K562 (cell line): ENCODE measurements around the gene E2F2. TPM values are rescaled to one million over a fixed set of nuclear protein-coding genes. Genes with fewer than 3 reads are reported as not detected.
A peak's percentile ranks its signal among the peaks of the same experiment; 100 is the strongest.

Source experiments
- ASH1L ChIP-seq: fragments of 450-650 bp; IDR thresholded peaks from 2 replicates; pipeline ENCODE4 v1.6.1; 2018; ENCODE audit warnings: borderline replicate concordance, mild to moderate bottlenecking, low read depth; ENCODE audit not compliant: partially characterized antibody
- CBX1 ChIP-seq: sonication (generic); IDR thresholded peaks from 2 replicates; pipeline ENCODE4 v1.6.1; 2016; ENCODE audit warnings: antibody characterized with exemption, low read depth, mild to moderate bottlenecking
- POLR3A ChIP-seq: IDR thresholded peaks from 2 replicates; pipeline ENCODE4 v1.6.1; 2011; ENCODE audit warnings: borderline replicate concordance, mild to moderate bottlenecking, moderate library complexity; ENCODE audit not compliant: insufficient read length, insufficient read depth; ENCODE audit errors: extremely low read depth
- RAD51 ChIP-seq: fragments of 450-650 bp; IDR thresholded peaks from 2 replicates; pipeline ENCODE4 v1.7.1; 2016; ENCODE audit warnings: low read depth, mild to moderate bottlenecking, borderline replicate concordance
- RBM22 ChIP-seq: fragments of 200-400 bp; formaldehyde crosslinking; IDR thresholded peaks from 2 replicates; pipeline ENCODE4 v1.6.1; 2018; ENCODE audit warnings: low read length, low read depth; ENCODE audit not compliant: poor library complexity, severe bottlenecking
- SFPQ ChIP-seq: fragments of 200-400 bp; formaldehyde crosslinking; IDR thresholded peaks from 2 replicates; pipeline ENCODE4 v1.6.1; 2017; ENCODE audit warnings: mild to moderate bottlenecking, low read depth, low read length, moderate library complexity
- TFE3 ChIP-seq: fragments of 450-650 bp; formaldehyde crosslinking; IDR thresholded peaks from 2 replicates; pipeline ENCODE4 v1.4.0; 2020; ENCODE audit warnings: mild to moderate bottlenecking, mixed read lengths
- VEZF1 ChIP-seq: fragments of 200-800 bp; sonication (Bioruptor generic); IDR thresholded peaks from 2 replicates; pipeline ENCODE4 v1.6.1; 2017; ENCODE audit warnings: missing genetic modification characterization, missing compliant biosample characterization
- ZC3H11A ChIP-seq: IDR thresholded peaks from 2 replicates; pipeline ENCODE4 v1.6.1; 2012; ENCODE audit warnings: low read depth, low read length, improper control_type of control experiment
- ZKSCAN8 ChIP-seq: fragments of 200-800 bp; sonication (Bioruptor generic); IDR thresholded peaks from 2 replicates; pipeline ENCODE4 v1.6.1; 2016; ENCODE audit warnings: missing genetic modification characterization, missing compliant biosample characterization
- ZNF121 ChIP-seq: sonication (generic); formaldehyde crosslinking; conservative IDR thresholded peaks from 2 replicates; pipeline ENCODE4 v1.8.0; 2022; ENCODE audit warnings: missing genetic modification reagents
- polyA plus RNA-seq, 8 experiments: library from polyadenylated mRNA; depleted of rRNA in 4 of 8; stranded (reverse) in 5 of 8; unstranded in 3 of 8; fragments of >200 nt; fragmentation: Nextera tagmentation in 2 of 8; fragmentation: Illumina TruSeq in 1 of 8; extraction: Ambion mirVana in 2 of 8; extraction: Trizol in 1 of 8; gene quantifications; 2 replicates each; pipeline versions ENCODE4 v1.2.1 to v1.2.3, GENCODE V29; 2011 to 2014; ENCODE audit warnings: inconsistent platforms in 1 of 8, missing spikeins in 1 of 8
- total RNA-seq, 7 experiments: library from RNA; depleted of rRNA in 6 of 7; stranded (reverse); fragments of >200 nt in 6 of 7; fragmentation: Illumina TruSeq in 2 of 7; extraction: Trizol in 2 of 7; gene quantifications; 2 replicates each; pipeline versions ENCODE4 v1.2.1 to v1.2.3, GENCODE V29; 2011 to 2021; ENCODE audit warnings: low replicate concordance in 1 of 7
- TF ChIP-seq, protein P1 (sequence below), 2 experiments: IDR thresholded peaks; 2 replicates each; pipeline ENCODE4 v1.6.1; 2011; ENCODE audit warnings: borderline replicate concordance in 1 of 2, control low read depth in 1 of 2, low read depth in 1 of 2, low read length in 1 of 2, mild to moderate bottlenecking in 1 of 2, mixed read lengths in 1 of 2, moderate library complexity in 1 of 2; ENCODE audit not compliant: insufficient read depth in 1 of 2, insufficient read length in 1 of 2, poor library complexity in 1 of 2, severe bottlenecking in 1 of 2; ENCODE audit errors: extremely low read depth in 1 of 2
- TF ChIP-seq, protein P2 (sequence below): fragments of 450-650 bp; IDR thresholded peaks from one replicate; pipeline ENCODE4 v1.6.1; 2018; ENCODE audit warnings: mild to moderate bottlenecking, moderate library complexity; ENCODE audit not compliant: partially characterized antibody
- TF ChIP-seq, protein P3 (sequence below): fragments of 450-650 bp; IDR thresholded peaks from 2 replicates; pipeline ENCODE4 v1.6.1; 2016; ENCODE audit warnings: low read depth, mild to moderate bottlenecking, moderate library complexity

Gene E2F2
- total and polyA plus RNA-seq, 9 of the 15 experiments (the other 6 are each of a cell fraction or from before 2014, with no cell fraction given) = 3.1 to 25.3 (median 11.4) TPM

GRCh38 chr1:23530747-23531561, at the start of gene E2F2 (continued):
- TF ChIP-seq SFPQ (no peak), POLR3A (no peak), RBM22 (peak; percentile 8), ZKSCAN8 (no peak), VEZF1 (CRISPR knock-in tag) (peak; percentile 99), RAD51 (no peak), CBX1 (peak; percentile 52; the same call in 1 of the 2 replicates), ZC3H11A (no peak), ZNF121 (CRISPR knock-in tag) (peak; percentile 95; the same call in 1 of the 2 replicates), ASH1L (no peak), TFE3 (CRISPR knock-in tag) (no peak)
- TF ChIP-seq, protein P1, sequence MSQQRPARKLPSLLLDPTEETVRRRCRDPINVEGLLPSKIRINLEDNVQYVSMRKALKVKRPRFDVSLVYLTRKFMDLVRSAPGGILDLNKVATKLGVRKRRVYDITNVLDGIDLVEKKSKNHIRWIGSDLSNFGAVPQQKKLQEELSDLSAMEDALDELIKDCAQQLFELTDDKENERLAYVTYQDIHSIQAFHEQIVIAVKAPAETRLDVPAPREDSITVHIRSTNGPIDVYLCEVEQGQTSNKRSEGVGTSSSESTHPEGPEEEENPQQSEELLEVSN (IDR thresholded peaks at IDR 0.05; ENCODE audit: borderline replicate concordance in 1 of 2, extremely low read depth in 1 of 2, insufficient read depth in 1 of 2, insufficient read length in 1 of 2, low read depth in 1 of 2, low read length in 1 of 2, poor library complexity in 1 of 2, severe bottlenecking in 1 of 2) = peak; percentile 77 to 95
- TF ChIP-seq, protein P2, sequence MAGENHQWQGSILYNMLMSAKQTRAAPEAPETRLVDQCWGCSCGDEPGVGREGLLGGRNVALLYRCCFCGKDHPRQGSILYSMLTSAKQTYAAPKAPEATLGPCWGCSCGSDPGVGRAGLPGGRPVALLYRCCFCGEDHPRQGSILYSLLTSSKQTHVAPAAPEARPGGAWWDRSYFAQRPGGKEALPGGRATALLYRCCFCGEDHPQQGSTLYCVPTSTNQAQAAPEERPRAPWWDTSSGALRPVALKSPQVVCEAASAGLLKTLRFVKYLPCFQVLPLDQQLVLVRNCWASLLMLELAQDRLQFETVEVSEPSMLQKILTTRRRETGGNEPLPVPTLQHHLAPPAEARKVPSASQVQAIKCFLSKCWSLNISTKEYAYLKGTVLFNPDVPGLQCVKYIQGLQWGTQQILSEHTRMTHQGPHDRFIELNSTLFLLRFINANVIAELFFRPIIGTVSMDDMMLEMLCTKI = no peak
- TF ChIP-seq, protein P3, sequence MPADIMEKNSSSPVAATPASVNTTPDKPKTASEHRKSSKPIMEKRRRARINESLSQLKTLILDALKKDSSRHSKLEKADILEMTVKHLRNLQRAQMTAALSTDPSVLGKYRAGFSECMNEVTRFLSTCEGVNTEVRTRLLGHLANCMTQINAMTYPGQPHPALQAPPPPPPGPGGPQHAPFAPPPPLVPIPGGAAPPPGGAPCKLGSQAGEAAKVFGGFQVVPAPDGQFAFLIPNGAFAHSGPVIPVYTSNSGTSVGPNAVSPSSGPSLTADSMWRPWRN = no peak
